C4-2B (cell line): Measurements from ENCODE around the gene TMC5.
"Not testable (repeated sequence)": the region's sequence is repeated elsewhere in the genome, so short reads cannot be mapped to it uniquely, and the experiment has no call there.

ENCODE experiments used
- ZFX ChIP-seq: fragments of 450-650 bp; IDR thresholded peaks from 2 replicates; pipeline ENCODE4 v1.6.1; 2017
- TF ChIP-seq, protein P1 (sequence below): fragments of 450-650 bp; conservative IDR thresholded peaks from 2 replicates; pipeline ENCODE4 v1.5.1; 2017; ENCODE audit warnings: mild to moderate bottlenecking

GRCh38 chr16:19412055-19412454 is 5.6 kb upstream of the TMC5 start:
- TF ChIP-seq, protein P1, sequence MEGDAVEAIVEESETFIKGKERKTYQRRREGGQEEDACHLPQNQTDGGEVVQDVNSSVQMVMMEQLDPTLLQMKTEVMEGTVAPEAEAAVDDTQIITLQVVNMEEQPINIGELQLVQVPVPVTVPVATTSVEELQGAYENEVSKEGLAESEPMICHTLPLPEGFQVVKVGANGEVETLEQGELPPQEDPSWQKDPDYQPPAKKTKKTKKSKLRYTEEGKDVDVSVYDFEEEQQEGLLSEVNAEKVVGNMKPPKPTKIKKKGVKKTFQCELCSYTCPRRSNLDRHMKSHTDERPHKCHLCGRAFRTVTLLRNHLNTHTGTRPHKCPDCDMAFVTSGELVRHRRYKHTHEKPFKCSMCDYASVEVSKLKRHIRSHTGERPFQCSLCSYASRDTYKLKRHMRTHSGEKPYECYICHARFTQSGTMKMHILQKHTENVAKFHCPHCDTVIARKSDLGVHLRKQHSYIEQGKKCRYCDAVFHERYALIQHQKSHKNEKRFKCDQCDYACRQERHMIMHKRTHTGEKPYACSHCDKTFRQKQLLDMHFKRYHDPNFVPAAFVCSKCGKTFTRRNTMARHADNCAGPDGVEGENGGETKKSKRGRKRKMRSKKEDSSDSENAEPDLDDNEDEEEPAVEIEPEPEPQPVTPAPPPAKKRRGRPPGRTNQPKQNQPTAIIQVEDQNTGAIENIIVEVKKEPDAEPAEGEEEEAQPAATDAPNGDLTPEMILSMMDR = not testable (repeated sequence)
- not testable (repeated sequence) for TF ChIP-seq ZFX
